Gastroesophageal sphincter (tissue), 4 donors: ENCODE results near the gene ZNF782. TPM values are rescaled to one million over a fixed set of nuclear protein-coding genes. Genes with fewer than 3 reads are reported as not detected.

Experiments
- ATAC-seq: fragments of 150-250 bp; one replicate; pipeline ENCODE4 v1.9.1; 2016; ENCODE audit warnings: mild to moderate bottlenecking, moderate library complexity
- H3K27ac ChIP-seq, 4 donors: fragments of 200-600 bp; sonication (generic) in 3 of 4; 1 replicate in 3 of 4; 2 replicates in 1 of 4; pipeline ENCODE4 v1.5.1; 2016 to 2019
- H3K27me3 ChIP-seq: fragments of 200-600 bp; sonication (generic); one replicate; pipeline ENCODE4 v1.5.1; 2019
- H3K36me3 ChIP-seq, 2 donors: fragments of 200-600 bp; sonication (generic); one replicate each; pipeline ENCODE4 v1.5.1; 2019; ENCODE audit warnings: control low read depth in 1 of 2
- H3K4me1 ChIP-seq, 3 donors: fragments of 200-600 bp; sonication (generic); 1 replicate in 2 of 3; 2 replicates in 1 of 3; pipeline ENCODE4 v1.5.1; 2016 to 2019; ENCODE audit warnings: control low read depth in 2 of 3
- H3K4me3 ChIP-seq, 2 donors: fragments of 200-600 bp; sonication (generic); one replicate each; pipeline ENCODE4 v1.5.1; 2019; ENCODE audit warnings: mild to moderate bottlenecking in 1 of 2, moderate library complexity in 1 of 2
- H3K9me3 ChIP-seq, 3 donors: fragments of 200-600 bp; sonication (generic); one replicate each; pipeline ENCODE4 v1.5.1; 2017 to 2019; ENCODE audit warnings: control low read depth in 2 of 3
- EP300 ChIP-seq: sonication (generic); formaldehyde crosslinking; IDR thresholded peaks from one replicate; pipeline ENCODE4 v1.6.1; 2017; ENCODE audit warnings: antibody characterized with exemption, mild to moderate bottlenecking
- POLR2A ChIP-seq, 2 donors: fragments of 450-650 bp; IDR thresholded peaks; one replicate each; pipeline ENCODE4 v1.6.1; 2017; ENCODE audit warnings: antibody characterized with exemption in 2 of 2, mild to moderate bottlenecking in 2 of 2, moderate library complexity in 1 of 2
- POLR2AphosphoS5 ChIP-seq: sonication (generic); formaldehyde crosslinking; IDR thresholded peaks from one replicate; pipeline ENCODE4 v1.6.1; 2017; ENCODE audit warnings: antibody characterized with exemption
- WGBS, 2 donors: methylation state at CpG; one replicate each; pipeline ENCODE4 v1.1.5; 2018; ENCODE audit warnings: low coverage in 1 of 2; 5-methylcytosine and 5-hydroxymethylcytosine counted together
- total RNA-seq, 4 donors: library from RNA; depleted of rRNA; stranded (reverse); fragments of >200 nt; gene quantifications; one replicate each; pipeline ENCODE4 v1.1.0, GENCODE V29; 2016
- TF ChIP-seq, protein P1 (sequence below), 4 experiments: fragments of 200-600 bp in 2 of 4; fragments of 450-650 bp in 2 of 4; sonication (generic) in 1 of 4; IDR thresholded peaks; one replicate each; pipeline ENCODE4 v1.5.1; 2017 to 2019; ENCODE audit warnings: antibody characterized with exemption in 4 of 4, mild to moderate bottlenecking in 2 of 4, moderate library complexity in 2 of 4

Gene ZNF782
- total RNA-seq, 4 donors from 2014 or later, result 9.4 to 15.1 (median 13.7) TPM

- peak overlapping the region; percentile 54 to 71 for H3K4me3 ChIP-seq
- peaks cover 0 to 26% (median 3%) of the 10 kb centered on the region in 3 donors for H3K4me1 ChIP-seq
- peak overlapping the region; percentile 41 to 87 (median 83) for H3K27ac ChIP-seq
- no peaks in the 10 kb centered on the region for H3K9me3 ChIP-seq
- ATAC-seq, result no peak
- TF ChIP-seq EP300 (no peak), POLR2AphosphoS5 (no peak), POLR2A (IDR thresholded peaks at IDR 0.05) (no peak)
- TF ChIP-seq, protein P1, sequence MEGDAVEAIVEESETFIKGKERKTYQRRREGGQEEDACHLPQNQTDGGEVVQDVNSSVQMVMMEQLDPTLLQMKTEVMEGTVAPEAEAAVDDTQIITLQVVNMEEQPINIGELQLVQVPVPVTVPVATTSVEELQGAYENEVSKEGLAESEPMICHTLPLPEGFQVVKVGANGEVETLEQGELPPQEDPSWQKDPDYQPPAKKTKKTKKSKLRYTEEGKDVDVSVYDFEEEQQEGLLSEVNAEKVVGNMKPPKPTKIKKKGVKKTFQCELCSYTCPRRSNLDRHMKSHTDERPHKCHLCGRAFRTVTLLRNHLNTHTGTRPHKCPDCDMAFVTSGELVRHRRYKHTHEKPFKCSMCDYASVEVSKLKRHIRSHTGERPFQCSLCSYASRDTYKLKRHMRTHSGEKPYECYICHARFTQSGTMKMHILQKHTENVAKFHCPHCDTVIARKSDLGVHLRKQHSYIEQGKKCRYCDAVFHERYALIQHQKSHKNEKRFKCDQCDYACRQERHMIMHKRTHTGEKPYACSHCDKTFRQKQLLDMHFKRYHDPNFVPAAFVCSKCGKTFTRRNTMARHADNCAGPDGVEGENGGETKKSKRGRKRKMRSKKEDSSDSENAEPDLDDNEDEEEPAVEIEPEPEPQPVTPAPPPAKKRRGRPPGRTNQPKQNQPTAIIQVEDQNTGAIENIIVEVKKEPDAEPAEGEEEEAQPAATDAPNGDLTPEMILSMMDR (IDR thresholded peaks at IDR 0.05), result no peak
- H3K36me3 ChIP-seq, result peaks cover 0 to 41% of the 10 kb centered on the region in 2 donors
- WGBS, 2 donors, result 4 to 5% methylated on average over 6 to 7 of the region's 23 CpGs
- no peaks in the 10 kb centered on the region for H3K27me3 ChIP-seq
Measured at GRCh38 chr9:96777426-96777864, 76.9 kb downstream of the ZNF782 start.

- 94 to 100% methylated on average over 2 of the region's 2 CpGs for WGBS, 2 donors
- ATAC-seq, result no peak
- Histone ChIP-seq H3K27ac (no peak overlapping the region), H3K36me3 (peaks cover 8 to 100% of the 10 kb centered on the region in 2 donors), H3K9me3 (peaks cover 0 to 63% (median 3%) of the 10 kb centered on the region in 3 donors), H3K27me3 (no peaks in the 10 kb centered on the region), H3K4me1 (no peaks in the 10 kb centered on the region), H3K4me3 (no peak overlapping the region)
- TF ChIP-seq POLR2A (IDR thresholded peaks at IDR 0.05), result no peak
- TF ChIP-seq, protein P1 (IDR thresholded peaks at IDR 0.05), result no peak
- TF ChIP-seq EP300, result no peak
- TF ChIP-seq POLR2AphosphoS5, result no peak
Measured at GRCh38 chr9:96771124-96771523, 83.2 kb downstream of the ZNF782 start.

DNA sequence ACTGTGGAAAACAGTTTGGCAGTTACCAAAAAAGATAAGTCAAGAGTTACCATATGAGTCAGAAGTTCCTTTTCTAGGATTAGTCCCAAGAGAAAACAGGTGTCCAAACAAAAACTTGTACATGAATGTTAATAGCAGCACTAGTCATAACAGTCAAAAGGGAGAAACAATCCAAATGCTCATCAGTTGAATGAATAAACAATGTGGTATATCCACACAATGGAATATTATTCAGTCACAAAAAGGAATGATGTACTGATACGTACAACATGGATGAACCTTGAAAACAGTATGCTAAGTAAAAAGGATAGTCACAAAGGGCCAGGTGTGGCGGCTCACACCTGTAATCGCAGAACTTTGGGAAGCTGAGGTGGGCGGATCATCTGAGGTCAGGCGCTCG lies 84.3 kb downstream of the ZNF782 start:
- WGBS, 2 donors, result 92 to 100% methylated on average over 5 to 6 of the region's 6 CpGs

More for the DNA sequence above, 84.3 kb downstream of the ZNF782 start:
- no peak overlapping the region for H3K27ac ChIP-seq
- no peaks in the 10 kb centered on the region for H3K4me1 ChIP-seq
- no peak for ATAC-seq
- peaks cover 11 to 100% of the 10 kb centered on the region in 2 donors for H3K36me3 ChIP-seq
- no peak overlapping the region for H3K4me3 ChIP-seq
- peaks cover 0 to 74% (median 5%) of the 10 kb centered on the region in 3 donors for H3K9me3 ChIP-seq
- no peaks in the 10 kb centered on the region for H3K27me3 ChIP-seq
- TF ChIP-seq, protein P1 (IDR thresholded peaks at IDR 0.05), result no peak
- TF ChIP-seq POLR2A (IDR thresholded peaks at IDR 0.05) (no peak), POLR2AphosphoS5 (no peak), EP300 (no peak)

Other genes starting within 250 kb of the ZNF782 start
- 10 to 100 TPM; 19.8 to 28.8 (median 23.6) TPM for gene CDC14B, start 234.7 kb downstream of the ZNF782 start, total RNA-seq
- gene PRXL2C, start 199.2 kb downstream of the ZNF782 start, total RNA-seq, result 10 to 100 TPM; 17.7 to 39.7 (median 26.6) TPM
- 10 to 100 TPM; 12.9 to 21.8 (median 16.1) TPM for gene ZNF510, start 76.4 kb downstream of the ZNF782 start, total RNA-seq
- not detected for gene NUTM2G, start 74.3 kb upstream of the ZNF782 start, total RNA-seq
- gene CTSV, start 184.6 kb upstream of the ZNF782 start, total RNA-seq, result under 1 TPM in 3 of 4 donors, not detected in 1; 0.19 to 0.93 (median 0.57) TPM